ENCODE results near the gene TBC1D22A.

Gene TBC1D22A

DNA sequence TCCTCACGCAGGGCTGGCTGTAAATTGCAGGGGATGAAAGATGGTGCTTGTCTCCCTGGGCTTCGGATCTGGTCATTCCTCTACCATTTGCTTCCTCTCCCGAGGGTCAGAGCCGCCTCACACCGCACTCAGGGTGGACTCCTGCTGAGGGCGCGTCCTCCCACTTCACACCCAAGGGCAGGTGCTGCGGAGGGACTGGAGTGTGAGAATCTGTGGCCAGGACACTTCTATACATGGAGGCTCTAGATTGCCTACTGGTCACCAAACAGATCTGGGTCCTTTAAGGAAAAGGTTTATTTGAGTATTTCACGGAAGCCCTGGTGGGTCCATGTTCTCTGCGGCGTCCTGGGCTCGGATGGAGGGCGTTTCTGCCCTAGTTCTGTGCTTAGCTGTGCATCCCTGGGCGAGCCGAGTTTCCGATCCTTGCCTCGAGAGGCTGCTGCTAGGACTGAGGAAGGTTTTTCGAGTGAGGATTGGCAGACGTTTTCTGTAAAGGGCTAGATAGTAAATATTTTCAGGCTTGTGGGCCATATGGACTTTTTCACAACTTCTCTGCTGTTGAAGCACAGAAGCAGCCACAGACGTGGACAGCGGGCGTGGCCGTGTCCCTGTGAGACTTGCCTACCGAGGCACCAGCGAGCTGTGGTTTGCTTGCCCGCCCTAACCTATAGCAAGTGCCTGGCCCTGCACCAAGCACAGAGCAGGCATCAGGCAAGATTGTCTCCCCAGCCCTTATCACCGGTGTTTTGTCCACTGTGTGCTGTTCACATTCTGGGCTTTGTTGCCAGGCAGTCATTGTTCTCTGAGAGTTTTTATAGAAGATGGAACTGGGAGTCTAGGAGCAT is 279.0 kb downstream of the TBC1D22A start:
- DNase-seq (ENCODE audit: low read depth in 1 of 2, low spot score in 1 of 2): no peak

DNA sequence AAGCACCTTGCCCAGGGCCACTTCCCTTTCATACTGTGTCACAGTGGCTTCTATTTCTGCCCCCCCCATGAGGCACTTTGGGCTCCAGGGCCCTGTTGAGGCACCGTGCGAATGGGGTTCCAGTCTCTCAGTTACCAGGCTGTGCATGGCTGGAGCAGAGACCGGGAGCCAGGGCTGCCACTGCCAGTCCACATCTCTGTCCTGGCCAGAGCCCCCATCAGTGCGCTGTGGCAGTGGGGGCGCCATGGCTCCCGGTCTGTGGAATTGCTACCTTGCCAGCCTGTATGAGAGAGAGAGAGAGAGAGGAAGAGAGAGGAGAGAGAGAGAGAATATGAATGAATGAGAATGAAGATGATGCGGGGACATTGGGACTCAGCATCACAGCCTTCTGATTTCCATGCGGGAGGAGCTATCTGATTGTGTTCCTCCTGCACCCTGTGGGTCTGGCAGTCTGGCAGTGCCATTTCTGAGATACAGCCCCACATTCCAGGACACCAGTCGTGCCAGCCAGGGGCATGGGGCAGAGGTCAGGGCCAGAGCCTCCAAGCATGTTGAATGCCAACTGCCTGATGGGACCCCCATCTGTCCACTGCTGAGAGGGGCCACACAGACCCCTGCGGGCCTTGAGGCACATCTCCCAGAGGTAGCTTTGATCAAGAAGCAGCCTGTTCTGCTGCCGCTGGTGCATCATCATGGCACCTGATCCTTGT is 279.8 kb downstream of the TBC1D22A start:
- in situ Hi-C loops (cut with HindIII; ENCODE audit: low pct_unique_long_range_greater_than_20kb, low sequenced_read_pairs): no loop called here
- DNase-seq (ENCODE audit: low read depth in 1 of 2, low spot score in 1 of 2): no peak
- TF ChIP-seq JUND (IDR thresholded peaks at IDR 0.05; ENCODE audit: low read depth): no peak

More for the DNA sequence above, 279.0 kb downstream of the TBC1D22A start:
- in situ Hi-C loops (cut with HindIII; ENCODE audit: low pct_unique_long_range_greater_than_20kb, low sequenced_read_pairs): no loop called here
- TF ChIP-seq JUND (IDR thresholded peaks at IDR 0.05; ENCODE audit: low read depth): no peak

DNA sequence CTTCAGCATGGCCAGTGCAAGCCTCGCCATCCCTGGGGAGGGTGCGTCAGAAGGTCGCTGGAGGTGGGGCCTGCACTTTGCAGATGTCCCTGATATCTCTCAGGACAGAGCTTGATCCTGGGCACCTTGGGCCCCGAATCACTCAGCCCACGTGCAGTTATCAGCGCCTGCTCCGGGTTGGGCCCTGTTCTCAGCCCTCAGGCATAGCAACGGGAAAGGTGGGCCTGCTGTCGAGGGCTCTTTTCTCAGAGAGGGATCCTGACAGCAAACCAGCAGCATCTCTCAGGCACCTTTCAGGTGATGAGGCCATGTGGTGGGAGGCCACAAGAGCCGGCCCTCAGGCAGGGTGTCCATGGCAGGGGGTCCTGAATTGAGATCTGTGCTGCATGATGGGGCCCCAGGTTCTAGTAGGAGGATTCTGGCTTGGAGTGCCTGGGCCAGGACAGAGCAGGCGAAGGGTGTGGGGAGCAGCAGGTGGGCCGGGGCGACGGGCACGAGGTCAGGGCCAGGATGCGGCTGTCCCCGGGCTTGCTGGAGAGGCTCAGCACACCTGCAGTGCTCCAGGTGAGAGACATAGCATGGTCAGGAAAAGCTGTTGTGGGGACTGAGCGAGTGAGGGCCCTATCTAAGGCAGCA is 280.5 kb downstream of the TBC1D22A start:
- DNase-seq (ENCODE audit: low read depth in 1 of 2, low spot score in 1 of 2): no peak
- TF ChIP-seq JUND (IDR thresholded peaks at IDR 0.05; ENCODE audit: low read depth): no peak
- in situ Hi-C loops (cut with HindIII; ENCODE audit: low pct_unique_long_range_greater_than_20kb, low sequenced_read_pairs): no loop called here

DNA sequence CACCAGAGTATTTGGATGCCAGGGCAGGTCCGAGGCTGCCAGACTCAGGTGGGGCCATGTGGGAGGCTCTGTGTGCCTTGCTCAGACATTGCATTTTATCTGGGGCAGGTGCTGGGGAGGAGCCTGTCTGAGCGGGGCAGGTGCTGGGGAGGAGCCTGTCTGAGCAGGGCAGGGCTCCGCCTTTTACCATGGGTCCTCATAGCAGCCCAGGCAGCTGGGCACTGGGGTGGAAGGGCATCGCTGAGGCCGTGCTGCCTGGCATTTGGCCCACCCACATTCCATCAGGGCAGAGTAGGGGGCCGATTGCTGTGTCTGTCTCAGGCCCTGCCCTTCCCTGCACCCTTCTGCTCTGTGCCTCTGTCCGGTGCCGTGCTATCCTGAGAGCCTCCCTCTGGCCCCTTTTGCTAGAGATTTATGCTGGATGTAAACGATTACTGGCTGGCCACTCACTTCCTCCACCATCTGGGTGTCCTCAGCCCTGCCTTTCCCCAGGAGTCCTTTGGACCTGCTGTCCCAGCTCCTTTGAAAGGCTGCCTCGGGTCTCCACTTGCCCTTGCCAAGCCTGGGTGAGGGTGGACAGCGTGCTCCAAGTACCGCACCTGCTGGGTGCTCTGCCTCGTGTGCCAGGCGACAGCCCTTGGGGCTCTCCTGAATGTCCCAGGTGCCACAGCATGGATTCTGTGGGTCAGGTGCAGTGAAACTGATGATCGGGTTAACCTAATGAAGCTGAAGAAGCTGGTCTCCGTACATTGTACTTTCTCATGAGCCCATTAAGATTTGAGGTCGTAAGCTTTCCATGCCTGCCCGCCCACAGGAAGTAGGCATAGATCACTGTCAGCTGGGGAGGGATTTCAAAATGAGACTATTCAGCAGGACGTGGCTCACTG is 281.6 kb downstream of the TBC1D22A start:
- DNase-seq (ENCODE audit: low read depth in 1 of 2, low spot score in 1 of 2): peak in 1 of 2 experiments; percentile 10
- in situ Hi-C loops (cut with HindIII; ENCODE audit: low pct_unique_long_range_greater_than_20kb, low sequenced_read_pairs): no loop called here
- TF ChIP-seq JUND (IDR thresholded peaks at IDR 0.05; ENCODE audit: low read depth): no peak

DNA sequence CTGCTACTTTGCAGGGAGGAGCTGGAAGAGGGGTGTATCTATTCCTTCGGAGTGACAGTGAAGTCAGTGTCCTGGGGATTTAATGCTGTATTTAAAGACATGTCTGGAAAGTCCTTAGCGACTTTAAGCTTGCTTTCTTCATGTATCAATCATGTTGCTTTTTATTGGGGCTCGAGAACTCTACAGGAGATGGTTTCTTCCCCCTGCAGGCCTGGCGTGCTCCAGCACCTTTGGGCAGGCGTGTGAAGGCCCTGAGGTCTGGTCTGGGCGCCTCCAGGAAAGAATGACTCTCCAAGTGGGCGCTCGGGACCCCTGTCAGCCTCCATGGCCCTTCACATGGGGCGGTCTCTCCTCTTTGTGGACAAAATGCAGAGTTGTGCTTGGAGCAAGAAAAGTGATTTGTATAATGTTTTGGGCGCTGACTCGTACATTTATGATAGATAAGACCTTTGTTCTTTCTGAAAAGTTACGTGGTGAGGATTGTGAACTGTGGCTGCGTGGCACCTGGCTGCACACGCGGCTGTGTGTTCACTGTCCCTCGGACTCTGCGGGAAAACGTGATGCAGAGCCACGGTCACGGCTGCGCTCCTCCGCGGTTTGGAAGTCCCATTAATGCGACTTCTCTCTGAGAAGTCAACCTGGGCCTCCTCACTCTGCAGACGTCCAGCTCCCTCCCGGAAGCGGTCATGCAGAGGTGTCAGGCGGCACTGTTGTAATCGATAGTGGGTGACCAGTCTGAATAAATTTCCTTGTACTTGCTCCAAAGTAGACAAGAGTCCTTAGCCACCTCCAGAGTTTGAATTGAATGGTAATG is 282.5 kb downstream of the TBC1D22A start:
- in situ Hi-C loops (cut with HindIII; ENCODE audit: low pct_unique_long_range_greater_than_20kb, low sequenced_read_pairs): no loop called here
- DNase-seq (ENCODE audit: low read depth in 1 of 2, low spot score in 1 of 2): no peak
- TF ChIP-seq JUND (IDR thresholded peaks at IDR 0.05; ENCODE audit: low read depth): no peak

DNA sequence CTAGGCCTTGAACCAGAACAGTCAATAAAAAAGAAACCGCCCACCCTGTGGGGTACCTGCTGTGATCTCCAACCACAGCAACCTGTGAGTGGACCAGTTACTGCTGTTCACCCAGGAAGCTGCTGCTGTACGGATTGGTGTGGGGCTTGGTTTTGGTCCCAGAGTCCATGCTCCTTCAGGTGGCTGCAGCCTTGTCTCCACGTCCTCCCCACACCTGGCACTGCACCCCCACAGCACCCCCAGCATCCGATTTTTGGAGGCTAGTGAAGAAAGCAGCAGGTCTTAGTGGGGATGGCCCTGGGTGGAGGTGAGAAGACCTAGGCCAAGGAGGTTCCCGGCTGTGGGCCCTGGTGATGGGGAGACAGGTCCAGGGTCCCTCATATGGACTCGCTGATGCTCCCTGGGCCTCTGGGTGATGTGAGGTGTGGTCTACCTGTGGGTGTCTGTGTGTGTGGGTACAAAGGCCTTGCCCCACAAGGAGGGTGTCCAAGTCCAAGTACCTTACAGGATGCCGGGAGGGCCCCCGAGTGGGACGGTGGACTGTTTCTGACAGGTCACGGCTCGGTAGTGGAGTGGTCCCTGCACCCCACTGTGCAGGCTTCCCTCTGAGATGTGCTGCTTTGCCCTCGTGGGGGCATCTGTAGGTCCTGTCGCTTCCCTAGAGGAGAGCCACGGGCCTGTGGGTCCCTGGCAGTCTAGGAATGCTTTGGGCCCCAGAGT is 283.4 kb downstream of the TBC1D22A start:
- no peak for TF ChIP-seq JUND (IDR thresholded peaks at IDR 0.05; ENCODE audit: low read depth)
- in situ Hi-C loops (cut with HindIII; ENCODE audit: low pct_unique_long_range_greater_than_20kb, low sequenced_read_pairs): no loop called here
- no peak for DNase-seq (ENCODE audit: low read depth in 1 of 2, low spot score in 1 of 2)

DNA sequence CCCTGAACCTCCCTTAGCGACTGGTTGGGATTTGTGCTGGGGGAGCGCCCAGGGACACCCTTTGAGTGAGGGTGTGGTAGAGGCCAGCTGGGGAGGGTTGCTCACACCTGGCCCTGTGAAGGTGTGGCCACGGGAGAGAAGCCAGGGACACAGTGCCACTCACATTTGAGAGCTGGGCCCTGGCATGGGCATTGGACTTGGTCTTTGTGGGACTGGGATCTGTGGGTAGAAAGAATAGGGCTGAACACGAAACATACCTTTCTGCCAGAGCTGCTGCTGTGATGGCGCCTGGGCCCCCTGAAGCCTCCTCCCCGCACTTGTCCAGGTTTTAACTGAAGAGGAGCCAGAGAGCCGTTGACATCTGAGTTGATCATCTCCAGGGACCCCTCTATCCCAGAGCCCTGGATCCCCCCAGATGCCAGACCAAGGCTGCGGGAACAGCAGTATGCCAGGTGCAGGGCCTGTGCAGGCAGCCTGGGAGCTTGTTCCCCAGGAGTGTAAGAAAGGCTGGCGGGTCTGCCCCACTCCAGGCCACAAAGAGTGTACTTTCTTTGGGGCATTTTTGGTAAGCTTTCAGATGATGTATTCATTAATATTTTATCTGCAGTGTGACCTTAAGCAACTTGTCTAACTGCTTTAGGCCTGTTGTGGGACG is 284.1 kb downstream of the TBC1D22A start:
- no peak for DNase-seq (ENCODE audit: low read depth in 1 of 2, low spot score in 1 of 2)
- in situ Hi-C loops (cut with HindIII; ENCODE audit: low pct_unique_long_range_greater_than_20kb, low sequenced_read_pairs): no loop called here
- no peak for TF ChIP-seq JUND (IDR thresholded peaks at IDR 0.05; ENCODE audit: low read depth)

DNA sequence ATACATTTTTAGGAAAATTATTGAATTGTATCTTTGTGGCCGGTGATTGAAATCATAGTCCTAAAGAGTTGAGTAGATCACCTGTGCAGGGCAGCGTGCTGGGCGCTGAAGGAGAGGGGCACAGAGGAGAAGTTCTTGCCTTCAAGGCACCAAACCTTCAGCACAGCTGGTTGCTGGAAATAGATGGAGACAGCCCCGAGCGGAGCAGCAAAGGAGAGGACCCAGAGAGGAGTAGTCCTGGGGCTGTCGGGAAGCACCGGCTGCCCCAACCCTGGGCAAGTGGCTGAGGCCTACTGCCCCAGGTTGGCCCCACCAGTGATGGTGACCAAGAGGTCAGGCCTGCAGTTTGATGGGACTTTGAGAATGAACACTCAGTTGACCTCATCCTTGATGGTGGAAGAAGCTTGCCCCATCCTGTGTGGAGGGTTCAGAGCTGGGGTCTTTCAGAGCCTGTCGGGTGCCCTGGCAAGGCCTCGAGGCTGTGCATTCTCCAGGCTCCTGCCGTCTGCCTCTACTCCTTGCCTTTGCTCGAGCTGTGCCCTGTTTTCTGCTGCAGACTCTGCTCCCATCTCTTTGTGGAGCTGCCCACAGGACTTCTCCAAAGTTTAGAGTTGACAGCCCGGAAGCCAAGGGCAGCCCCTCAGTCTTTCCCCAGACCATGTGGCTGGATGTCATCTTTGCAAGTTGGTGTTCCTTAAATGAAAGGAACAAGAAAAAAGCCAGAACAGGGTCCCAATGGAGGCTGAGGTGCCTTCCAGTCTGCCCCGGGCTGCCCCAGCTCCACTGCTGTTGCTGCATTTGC is 285.1 kb downstream of the TBC1D22A start:
- no peak for TF ChIP-seq JUND (IDR thresholded peaks at IDR 0.05; ENCODE audit: low read depth)
- no peak for DNase-seq (ENCODE audit: low read depth in 1 of 2, low spot score in 1 of 2)
- in situ Hi-C loops (cut with HindIII; ENCODE audit: low pct_unique_long_range_greater_than_20kb, low sequenced_read_pairs): no loop called here

DNA sequence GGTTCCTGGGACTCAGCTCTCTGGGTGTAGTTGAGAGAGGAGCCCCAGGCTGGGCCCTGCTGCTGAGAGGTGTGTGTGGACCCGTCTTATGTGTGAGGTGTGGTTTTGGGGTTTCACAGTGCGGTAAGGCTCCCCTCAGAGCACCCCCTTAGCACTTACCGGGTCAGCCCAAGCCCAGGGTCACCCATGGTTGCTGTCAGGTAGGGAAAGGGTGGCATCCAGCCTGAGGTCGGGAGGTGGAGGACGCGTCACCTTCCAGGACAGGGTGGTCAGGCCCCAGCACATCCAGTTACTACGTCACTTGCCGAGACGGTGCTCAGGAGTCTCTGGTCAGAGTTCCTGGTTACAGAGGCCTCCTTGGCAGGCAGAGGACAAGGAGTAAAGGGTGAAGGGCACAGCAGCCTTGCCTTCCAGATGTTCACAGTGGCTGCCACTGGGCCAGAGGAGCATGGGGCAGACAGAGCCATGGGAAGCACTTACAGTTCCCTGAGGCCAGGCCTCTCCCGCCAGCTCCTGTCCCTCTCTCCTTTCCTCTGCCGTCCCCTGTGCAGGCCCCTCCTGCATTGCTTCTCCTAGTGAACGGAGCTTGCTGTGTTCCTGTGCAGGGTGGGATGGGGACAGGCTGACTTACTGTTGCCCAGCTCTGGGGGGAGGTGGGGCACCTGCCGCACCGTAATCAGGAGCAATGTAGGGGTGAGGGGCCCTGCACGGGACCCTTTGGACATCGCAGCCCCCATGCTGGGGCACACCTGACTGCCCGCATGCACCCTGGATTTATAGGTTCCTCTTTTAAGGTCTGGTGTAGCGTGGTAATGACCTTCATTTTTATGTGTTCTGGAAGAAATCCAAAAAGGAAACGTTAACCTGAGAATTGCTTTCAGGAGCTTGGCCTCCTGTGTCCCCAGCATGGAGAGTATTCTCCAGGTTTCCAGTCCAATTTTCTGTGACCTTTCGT is 285.9 kb downstream of the TBC1D22A start:
- no peak for TF ChIP-seq JUND (IDR thresholded peaks at IDR 0.05; ENCODE audit: low read depth)
- in situ Hi-C loops (cut with HindIII; ENCODE audit: low pct_unique_long_range_greater_than_20kb, low sequenced_read_pairs): no loop called here
- DNase-seq (ENCODE audit: low read depth in 1 of 2, low spot score in 1 of 2): no peak

Data from T47D (cell line).